ENCODE measurements around the gene SLC35A1. TPM values are rescaled to one million over a fixed set of nuclear protein-coding genes. Genes with fewer than 3 reads are reported as not detected.

Gene SLC35A1
- total and polyA plus RNA-seq, 2 donors (not counting 1 experiment from before 2014, with no cell fraction given), result 9.1 to 15.6 TPM

DNA sequence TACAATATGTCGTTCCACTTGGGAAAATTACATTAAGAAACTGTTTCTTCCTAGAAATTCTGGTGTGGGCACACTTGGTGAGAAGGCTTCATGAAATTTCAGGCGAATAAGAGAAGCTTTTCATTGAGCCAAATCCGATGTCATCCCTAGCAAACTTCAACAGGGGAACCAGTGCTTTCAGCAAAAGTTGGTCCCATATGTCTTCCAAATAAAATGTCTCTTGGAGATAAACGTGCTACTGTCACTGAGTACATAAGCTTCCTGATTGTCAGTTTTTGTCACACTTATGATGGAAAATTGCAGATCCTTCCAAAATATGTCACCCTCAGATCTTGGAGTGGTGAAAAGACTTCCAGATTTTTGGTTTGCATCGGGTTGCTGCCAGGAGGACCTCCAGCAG lies 31.1 kb upstream of the SLC35A1 start:
- H3K4me3 Mint-ChIP-seq, result no peak overlapping the region
- ATAC-seq (ENCODE audit: low read depth) (no peak), DNase-seq (no peak)
- H3K9ac ChIP-seq (ENCODE audit: low read length), result no peak overlapping the region
- H2AFZ ChIP-seq (ENCODE audit: insufficient read depth, low read depth, low read length, poor library complexity, severe bottlenecking), result no peak overlapping the region
- TF ChIP-seq EZH2 (IDR thresholded peaks at IDR 0.05; ENCODE audit: borderline replicate concordance, insufficient read depth, low read depth, low read length, poor library complexity, severe bottlenecking), result no peak
- TF ChIP-seq, protein P1, sequence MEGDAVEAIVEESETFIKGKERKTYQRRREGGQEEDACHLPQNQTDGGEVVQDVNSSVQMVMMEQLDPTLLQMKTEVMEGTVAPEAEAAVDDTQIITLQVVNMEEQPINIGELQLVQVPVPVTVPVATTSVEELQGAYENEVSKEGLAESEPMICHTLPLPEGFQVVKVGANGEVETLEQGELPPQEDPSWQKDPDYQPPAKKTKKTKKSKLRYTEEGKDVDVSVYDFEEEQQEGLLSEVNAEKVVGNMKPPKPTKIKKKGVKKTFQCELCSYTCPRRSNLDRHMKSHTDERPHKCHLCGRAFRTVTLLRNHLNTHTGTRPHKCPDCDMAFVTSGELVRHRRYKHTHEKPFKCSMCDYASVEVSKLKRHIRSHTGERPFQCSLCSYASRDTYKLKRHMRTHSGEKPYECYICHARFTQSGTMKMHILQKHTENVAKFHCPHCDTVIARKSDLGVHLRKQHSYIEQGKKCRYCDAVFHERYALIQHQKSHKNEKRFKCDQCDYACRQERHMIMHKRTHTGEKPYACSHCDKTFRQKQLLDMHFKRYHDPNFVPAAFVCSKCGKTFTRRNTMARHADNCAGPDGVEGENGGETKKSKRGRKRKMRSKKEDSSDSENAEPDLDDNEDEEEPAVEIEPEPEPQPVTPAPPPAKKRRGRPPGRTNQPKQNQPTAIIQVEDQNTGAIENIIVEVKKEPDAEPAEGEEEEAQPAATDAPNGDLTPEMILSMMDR (IDR thresholded peaks at IDR 0.05), result no peak
- no peaks in the 10 kb centered on the region for H3K36me3 ChIP-seq (replicated peaks in 1 of 2; ENCODE audit: control extremely low read depth in 1 of 2, control insufficient read depth in 1 of 2, extremely low read depth in 1 of 2, insufficient read depth in 2 of 2, low read length in 1 of 2)
- POLR2A ChIA-PET, result no interaction called here
- H3K4me2 ChIP-seq (replicated peaks; ENCODE audit: low read depth, low read length, poor library complexity, severe bottlenecking), result no peak overlapping the region
- intact Hi-C loops (cut with micrococcal nuclease), result no loop called here
- H3K9me3 Mint-ChIP-seq (ENCODE audit: insufficient read depth), result peaks cover 2% of the 10 kb centered on the region
- H3K79me2 ChIP-seq (ENCODE audit: control insufficient read depth, insufficient read depth, low read length), result no peaks in the 10 kb centered on the region
- no peaks in the 10 kb centered on the region for H3K9me3 ChIP-seq (ENCODE audit: control extremely low read depth in 1 of 3, control insufficient read depth in 2 of 3, insufficient read depth in 1 of 3, low read length in 2 of 3)
- no peak overlapping the region for H3K4me3 ChIP-seq (ENCODE audit: control extremely low read depth in 1 of 5, extremely low read depth in 1 of 5, insufficient read depth in 1 of 5, low read depth in 2 of 5, low read length in 4 of 5)
- no peak overlapping the region for H3K27ac Mint-ChIP-seq
- no peaks in the 10 kb centered on the region for H3K4me1 Mint-ChIP-seq
- H3K27ac ChIP-seq (ENCODE audit: low read length in 2 of 2), result no peak overlapping the region
- no peaks in the 10 kb centered on the region for H4K20me1 ChIP-seq (ENCODE audit: control insufficient read depth, insufficient read depth, low read length, poor library complexity, severe bottlenecking)
- CTCF ChIA-PET, result no interaction called here
- WGBS (ENCODE audit: insufficient coverage), result 81% methylated on average over 4 of the region's 5 CpGs
- H3K27me3 ChIP-seq (replicated peaks in 1 of 4; ENCODE audit: control extremely low read depth in 1 of 4, control insufficient read depth in 3 of 4, insufficient read depth in 4 of 4, low read length in 3 of 4), result peaks cover 0 to 6% (median 1%) of the 10 kb centered on the region in 4 experiments
- peaks cover 19% of the 10 kb centered on the region for H3K27me3 Mint-ChIP-seq
- no peaks in the 10 kb centered on the region for H3K4me1 ChIP-seq (ENCODE audit: control insufficient read depth in 2 of 2, insufficient read depth in 2 of 2, low read length in 2 of 2)

DNA sequence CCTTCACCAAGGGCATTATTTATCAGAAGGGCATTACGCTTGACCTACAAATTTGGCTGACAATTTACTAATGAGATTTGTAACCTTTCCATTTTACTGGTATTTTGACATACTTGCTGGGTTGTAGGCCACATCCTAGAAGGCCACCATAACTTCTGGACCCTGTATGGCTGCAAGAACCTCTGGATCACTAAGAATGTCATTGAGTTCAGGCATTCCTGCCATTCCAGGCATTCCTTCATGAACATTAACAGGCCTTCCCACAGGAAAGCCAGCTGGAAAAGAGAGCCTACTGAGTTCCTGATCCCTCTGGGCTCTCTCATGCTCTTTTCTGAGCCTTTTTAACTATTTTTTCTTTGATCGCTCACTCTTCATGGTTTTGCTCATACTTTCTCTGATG lies 28.4 kb upstream of the SLC35A1 start:
- POLR2A ChIA-PET, result no interaction called here
- peaks cover 25% of the 10 kb centered on the region for H3K27me3 Mint-ChIP-seq

More for the DNA sequence above, 28.4 kb upstream of the SLC35A1 start:
- Histone ChIP-seq H3K27ac (ENCODE audit: low read length in 2 of 2) (no peak overlapping the region), H3K36me3 (replicated peaks in 1 of 2; ENCODE audit: control extremely low read depth in 1 of 2, control insufficient read depth in 1 of 2, extremely low read depth in 1 of 2, insufficient read depth in 2 of 2, low read length in 1 of 2) (no peaks in the 10 kb centered on the region), H3K4me3 (ENCODE audit: control extremely low read depth in 1 of 5, extremely low read depth in 1 of 5, insufficient read depth in 1 of 5, low read depth in 2 of 5, low read length in 4 of 5) (no peak overlapping the region), H3K4me1 (ENCODE audit: control insufficient read depth in 2 of 2, insufficient read depth in 2 of 2, low read length in 2 of 2) (no peaks in the 10 kb centered on the region), H2AFZ (ENCODE audit: insufficient read depth, low read depth, low read length, poor library complexity, severe bottlenecking) (no peak overlapping the region), H3K9me3 (ENCODE audit: control extremely low read depth in 1 of 3, control insufficient read depth in 2 of 3, insufficient read depth in 1 of 3, low read length in 2 of 3) (no peaks in the 10 kb centered on the region), H3K79me2 (ENCODE audit: control insufficient read depth, insufficient read depth, low read length) (no peaks in the 10 kb centered on the region), H3K4me2 (replicated peaks; ENCODE audit: low read depth, low read length, poor library complexity, severe bottlenecking) (no peak overlapping the region), H4K20me1 (ENCODE audit: control insufficient read depth, insufficient read depth, low read length, poor library complexity, severe bottlenecking) (no peaks in the 10 kb centered on the region), H3K9ac (ENCODE audit: low read length) (no peak overlapping the region), H3K27me3 (replicated peaks in 1 of 4; ENCODE audit: control extremely low read depth in 1 of 4, control insufficient read depth in 3 of 4, insufficient read depth in 4 of 4, low read length in 3 of 4) (peaks cover 0 to 6% (median 1%) of the 10 kb centered on the region in 4 experiments)
- Mint-ChIP-seq H3K4me3 (no peak overlapping the region), H3K4me1 (no peaks in the 10 kb centered on the region), H3K27ac (no peak overlapping the region), H3K9me3 (ENCODE audit: insufficient read depth) (peaks cover 2% of the 10 kb centered on the region)
- ATAC-seq (ENCODE audit: low read depth) (no peak), DNase-seq (no peak)
- WGBS (ENCODE audit: insufficient coverage), result 100% methylated on average over 2 of the region's 2 CpGs
- intact Hi-C loops (cut with micrococcal nuclease), result no loop called here
- CTCF ChIA-PET, result no interaction called here
- TF ChIP-seq, protein P1 (IDR thresholded peaks at IDR 0.05), result no peak
- TF ChIP-seq EZH2 (IDR thresholded peaks at IDR 0.05; ENCODE audit: borderline replicate concordance, insufficient read depth, low read depth, low read length, poor library complexity, severe bottlenecking), result no peak
